ENCODE results near the gene HAO2.
A peak's percentile ranks its signal among the peaks of the same experiment; 100 is the strongest.

The HAO2 gene

DNA sequence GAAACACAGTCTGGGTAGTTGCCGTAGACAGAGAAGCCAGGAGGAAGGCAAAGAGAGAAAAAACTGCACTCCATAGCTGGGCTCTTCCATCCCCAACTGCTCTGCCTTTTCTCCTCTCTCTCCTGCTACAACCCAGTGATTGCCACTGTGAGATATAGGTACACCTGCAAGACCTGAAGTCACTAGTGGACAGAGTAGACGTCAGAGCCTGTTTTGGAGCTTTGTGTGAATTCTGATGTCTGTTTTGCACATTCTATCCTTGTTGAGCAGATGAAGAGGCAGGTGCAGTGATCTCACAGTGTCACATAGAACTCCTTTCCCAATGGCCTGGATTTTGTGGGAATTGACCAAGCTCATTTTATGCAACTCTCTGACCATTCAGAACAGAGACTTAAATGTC is 2.2 kb downstream of the HAO2 start:
- TF ChIP-seq FOXM1 (IDR thresholded peaks at IDR 0.05; ENCODE audit: borderline replicate concordance, low read depth), result no peak
- TF ChIP-seq USF1 (IDR thresholded peaks at IDR 0.05), result no peak

DNA sequence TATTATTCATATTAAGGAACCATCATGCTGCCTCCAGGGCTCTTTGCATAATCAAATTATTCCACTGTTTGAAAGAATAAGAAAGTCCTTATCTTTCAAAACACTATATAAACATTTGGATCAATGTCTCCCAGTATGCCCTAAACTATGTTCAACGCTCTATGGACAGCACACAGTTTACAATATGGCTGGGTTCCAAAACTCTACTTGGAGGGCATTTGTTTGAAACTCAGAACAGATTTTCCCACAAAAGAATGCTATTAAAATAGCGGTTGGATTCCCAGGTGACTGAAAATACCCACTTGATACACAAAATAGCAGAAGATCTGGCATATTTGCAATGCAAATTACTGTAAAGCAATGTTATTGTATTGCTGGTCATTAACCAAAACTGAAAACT is 3.2 kb downstream of the HAO2 start:
- TF ChIP-seq USF1 (IDR thresholded peaks at IDR 0.05) (no peak), MAX (IDR thresholded peaks at IDR 0.05) (no peak), CEBPB (IDR thresholded peaks at IDR 0.05) (no peak), TCF12 (IDR thresholded peaks at IDR 0.05; ENCODE audit: low read depth) (no peak), ZBTB7A (IDR thresholded peaks at IDR 0.05; ENCODE audit: low read depth) (no peak), CREB1 (IDR thresholded peaks at IDR 0.05; ENCODE audit: low read depth) (no peak), REST (IDR thresholded peaks at IDR 0.05; ENCODE audit: low read depth) (no peak), TAF1 (IDR thresholded peaks at IDR 0.05; ENCODE audit: low read depth) (no peak), YY1 (IDR thresholded peaks at IDR 0.05; ENCODE audit: low read depth) (no peak), FOXM1 (IDR thresholded peaks at IDR 0.05; ENCODE audit: borderline replicate concordance, low read depth) (no peak), NFIC (IDR thresholded peaks at IDR 0.05) (no peak), RAD21 (IDR thresholded peaks at IDR 0.05; ENCODE audit: low read depth) (no peak), EGR1 (IDR thresholded peaks at IDR 0.05) (no peak), TEAD4 (IDR thresholded peaks at IDR 0.05) (no peak), EP300 (IDR thresholded peaks at IDR 0.05; ENCODE audit: borderline replicate concordance) (no peak)

DNA sequence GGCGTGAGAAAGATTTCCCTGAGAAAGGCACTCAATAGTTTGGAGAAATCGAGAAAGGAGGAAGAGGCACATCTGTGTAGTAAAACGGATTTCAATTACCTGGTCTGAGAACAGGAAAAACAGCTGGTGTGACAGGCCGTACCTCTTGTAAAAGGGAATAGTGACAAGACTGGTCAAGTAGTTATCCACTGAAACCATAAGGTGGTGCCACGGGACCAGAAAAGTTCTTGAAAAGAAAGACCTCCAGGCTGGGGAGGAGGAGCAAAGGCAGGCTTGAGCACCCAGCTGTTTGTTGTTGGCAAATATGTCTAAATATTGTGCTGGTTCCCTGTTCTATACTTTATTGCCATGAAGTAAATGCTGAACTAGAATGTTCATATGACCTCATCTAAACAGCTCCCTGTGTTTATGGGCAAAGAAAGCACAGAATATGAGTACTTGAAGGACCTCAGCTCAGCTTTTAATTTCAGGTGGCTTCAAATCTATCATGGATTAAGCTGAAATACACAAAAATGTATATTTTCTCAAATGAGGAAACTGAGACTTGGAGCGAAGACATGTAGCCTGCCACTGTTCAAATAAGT is 4.0 kb downstream of the HAO2 start:
- TF ChIP-seq RAD21 (IDR thresholded peaks at IDR 0.05; ENCODE audit: low read depth) (peak; percentile 37; the same call in 1 of the 2 replicates), EP300 (IDR thresholded peaks at IDR 0.05; ENCODE audit: borderline replicate concordance) (no peak), MAX (IDR thresholded peaks at IDR 0.05) (no peak)

GRCh38 chr1:119373465-119373864 is 4.9 kb downstream of the HAO2 start:
- no peak for TF ChIP-seq USF1 (IDR thresholded peaks at IDR 0.05)
- TF ChIP-seq EGR1 (IDR thresholded peaks at IDR 0.05), result no peak
- no peak for TF ChIP-seq ZBTB7A (IDR thresholded peaks at IDR 0.05; ENCODE audit: low read depth)
- TF ChIP-seq MAX (IDR thresholded peaks at IDR 0.05), result no peak
- no peak for TF ChIP-seq TEAD4 (IDR thresholded peaks at IDR 0.05)
- TF ChIP-seq CREB1 (IDR thresholded peaks at IDR 0.05; ENCODE audit: low read depth), result no peak
- TF ChIP-seq NFIC (IDR thresholded peaks at IDR 0.05), result no peak
- TF ChIP-seq YY1 (IDR thresholded peaks at IDR 0.05; ENCODE audit: low read depth), result no peak
- no peak for TF ChIP-seq TCF12 (IDR thresholded peaks at IDR 0.05; ENCODE audit: low read depth)

GRCh38 chr1:119374208-119374874 is 5.8 kb downstream of the HAO2 start:
- no peak for TF ChIP-seq EGR1 (IDR thresholded peaks at IDR 0.05)
- no peak for TF ChIP-seq CREB1 (IDR thresholded peaks at IDR 0.05; ENCODE audit: low read depth)
- no peak for TF ChIP-seq ZBTB7A (IDR thresholded peaks at IDR 0.05; ENCODE audit: low read depth)
- no peak for TF ChIP-seq REST (IDR thresholded peaks at IDR 0.05; ENCODE audit: low read depth)

DNA sequence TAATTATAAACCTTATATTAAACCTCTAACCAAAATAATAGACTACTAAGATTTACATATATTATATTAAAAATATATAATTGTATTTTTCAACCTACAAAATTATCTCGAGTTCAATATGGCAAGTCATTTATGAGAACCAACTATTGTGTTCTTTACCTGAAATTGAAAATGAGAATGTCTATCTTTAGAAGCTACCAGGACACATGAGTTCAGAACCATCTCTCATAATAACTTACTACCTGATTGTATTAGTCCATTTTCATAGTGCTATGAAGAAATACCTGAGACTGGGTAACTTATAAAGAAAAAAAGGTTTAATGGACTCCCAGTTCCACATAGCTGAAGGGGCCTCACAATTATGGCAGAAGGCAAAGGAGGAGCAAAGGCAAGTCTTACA is 6.8 kb downstream of the HAO2 start:
- no peak for TF ChIP-seq MAX (IDR thresholded peaks at IDR 0.05)
- no peak for TF ChIP-seq NFIC (IDR thresholded peaks at IDR 0.05)
